Astrocyte of the hippocampus (primary cell): Measurements from ENCODE around the gene AARS2.

ENCODE experiments used
- DNase-seq: peaks from one replicate; pipeline ENCODE4 v3.0.0; 2011; ENCODE audit warnings: low read depth, low spot score

Gene AARS2

GRCh38 chr6:44250067-44250717 is 63.0 kb downstream of the AARS2 start:
- no peak for DNase-seq
